ENCODE data around the gene CDCA4.
"Not testable (repeated sequence)": the region's sequence is repeated elsewhere in the genome, so short reads cannot be mapped to it uniquely, and the experiment has no call there.

The CDCA4 gene

DNA sequence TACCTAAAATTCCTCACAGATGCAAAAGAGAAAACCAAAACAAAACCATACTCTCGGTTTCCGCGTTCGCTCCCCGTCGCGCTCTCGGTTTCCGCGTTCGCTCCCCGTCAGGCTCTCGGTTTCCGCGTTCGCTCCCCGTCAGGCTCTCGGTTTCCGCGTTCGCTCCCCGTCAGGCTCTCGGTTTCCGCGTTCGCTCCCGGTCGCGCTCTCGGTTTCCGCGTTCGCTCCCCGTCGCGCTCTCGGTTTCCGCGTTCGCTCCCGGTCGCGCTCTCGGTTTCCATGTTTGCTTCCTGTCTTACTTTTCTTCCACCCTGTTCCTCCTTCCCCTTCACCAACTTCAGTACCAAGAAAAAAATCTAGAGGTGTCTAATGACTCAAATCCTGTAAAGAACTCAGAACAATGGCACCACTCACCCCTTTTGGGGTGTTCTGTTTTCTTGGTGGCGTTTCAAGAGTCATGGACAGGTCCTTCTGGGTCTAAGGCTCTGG, 12.6 kb upstream of the CDCA4 start:
- peak in 3 of 4 experiments; percentile 24 to 48 (median 47) for DNase-seq

DNA sequence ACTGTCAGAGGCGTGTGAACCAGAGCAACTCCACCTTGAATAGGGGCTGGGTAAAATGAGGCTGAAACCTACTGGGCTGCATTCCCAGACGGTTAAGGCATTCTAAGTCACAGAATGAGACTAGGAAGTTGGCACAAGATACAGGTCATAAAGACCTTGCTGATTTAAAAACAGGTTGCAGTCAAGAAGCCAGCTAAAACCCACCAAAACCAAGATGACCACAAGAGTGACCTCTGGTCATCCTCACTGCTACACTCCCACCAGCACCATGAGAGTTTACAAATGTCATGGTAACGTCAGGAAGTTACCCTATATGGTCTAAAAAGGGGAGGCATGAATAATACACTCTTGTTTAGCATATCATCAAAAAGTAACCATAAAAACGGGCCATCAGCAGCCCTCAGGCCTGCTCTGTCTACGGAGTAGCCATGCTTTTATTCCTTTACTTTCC, 11.6 kb upstream of the CDCA4 start:
- peak in 1 of 4 experiments; percentile 55 for DNase-seq

DNA sequence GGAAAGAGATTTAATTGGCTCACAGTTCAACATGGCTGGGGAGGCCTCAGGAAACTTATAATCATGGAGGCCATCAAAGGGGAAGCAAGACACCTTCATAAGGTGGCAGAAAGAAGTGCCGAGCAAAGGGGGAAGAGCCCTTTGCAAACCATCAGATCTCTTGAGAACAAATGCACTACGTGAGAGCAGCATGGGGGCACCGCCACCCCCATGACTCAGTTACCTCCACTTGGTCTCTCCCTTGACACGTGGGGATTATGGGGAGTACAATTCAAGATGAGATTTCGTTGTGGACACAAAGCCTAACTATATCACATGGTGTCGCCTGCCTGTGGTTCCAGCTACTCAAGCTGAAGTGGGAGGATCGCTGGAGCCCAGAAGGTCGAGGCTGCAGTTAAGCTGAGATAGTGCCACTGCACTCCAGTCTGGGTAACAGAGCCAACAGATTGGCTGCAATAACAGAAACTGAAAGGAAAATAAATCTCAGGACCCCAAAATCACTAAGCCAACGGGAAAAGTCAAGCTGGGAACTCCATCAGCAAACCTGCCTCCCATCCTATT, 10.0 kb upstream of the CDCA4 start:
- DNase-seq, result no peak

DNA sequence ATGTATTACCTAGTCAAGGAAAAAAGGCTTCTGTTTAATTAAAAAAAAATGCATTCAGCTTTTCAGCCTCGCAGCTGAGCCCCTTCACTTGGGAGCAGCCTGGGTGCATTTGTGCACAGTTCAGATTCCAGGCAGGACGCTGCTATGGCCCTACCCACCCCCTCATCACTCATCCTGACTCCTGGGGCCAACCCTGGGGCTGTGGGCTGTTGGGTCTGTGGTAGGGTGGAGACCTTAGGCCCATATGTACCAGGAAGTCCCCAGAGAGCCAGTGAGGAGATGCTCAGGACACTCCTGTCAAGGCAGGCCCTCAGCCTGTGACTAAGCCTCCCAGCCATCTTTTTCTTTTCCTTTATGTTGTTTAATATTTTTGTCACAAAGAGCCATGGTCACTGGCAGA, 9.3 kb upstream of the CDCA4 start:
- DNase-seq, result no peak

DNA sequence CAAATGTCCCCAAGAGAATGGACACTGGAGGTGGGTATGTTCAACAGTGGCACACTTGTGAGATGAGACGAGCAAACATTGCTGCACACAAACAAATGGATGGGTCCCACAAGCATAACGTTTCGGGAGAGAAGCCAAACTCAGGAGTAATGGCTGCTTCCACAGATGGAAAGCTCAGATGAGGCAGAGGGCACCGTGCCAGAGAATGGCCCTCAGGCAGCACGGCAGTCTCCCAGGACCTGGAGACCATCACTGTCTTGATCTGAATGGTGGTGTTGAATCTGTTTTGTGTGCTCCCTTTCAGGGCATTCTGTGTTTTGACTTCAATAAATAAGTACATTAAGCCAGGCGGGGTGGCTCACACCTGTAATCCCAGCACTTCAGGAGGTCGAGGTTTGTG, 8.5 kb upstream of the CDCA4 start:
- no peak for DNase-seq

DNA sequence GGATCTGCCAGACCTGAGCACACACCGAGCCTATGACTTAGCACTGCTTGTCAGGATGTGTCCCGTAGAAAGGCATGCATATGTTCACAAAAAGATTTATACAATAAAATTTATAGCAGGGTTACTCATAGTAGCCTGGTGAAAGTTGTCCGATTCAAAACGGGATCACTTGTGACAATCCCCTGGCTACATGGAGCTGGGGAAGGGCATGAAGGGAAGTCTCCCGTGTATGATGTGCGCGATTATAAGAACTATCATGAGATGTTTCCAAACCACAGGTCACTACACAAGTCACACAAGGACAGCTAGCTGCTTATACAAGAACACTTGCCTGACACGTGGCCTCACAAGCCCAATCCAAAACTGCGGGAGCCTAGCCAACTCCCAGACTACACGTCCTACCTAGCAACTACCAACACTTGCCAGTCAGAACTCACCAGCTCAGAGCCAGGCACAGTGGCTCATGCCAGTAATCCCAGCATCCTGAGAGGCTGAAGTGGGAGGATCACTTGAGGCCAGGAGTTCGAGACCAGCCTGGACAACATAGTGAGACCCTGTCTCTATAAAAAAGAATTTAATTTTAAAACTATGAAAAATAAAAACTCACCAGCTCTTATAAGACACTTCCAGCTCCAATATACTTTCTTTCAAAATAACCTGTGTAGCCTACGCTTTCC, 7.5 kb upstream of the CDCA4 start:
- peak in 1 of 4 experiments; percentile 25 for DNase-seq

DNA sequence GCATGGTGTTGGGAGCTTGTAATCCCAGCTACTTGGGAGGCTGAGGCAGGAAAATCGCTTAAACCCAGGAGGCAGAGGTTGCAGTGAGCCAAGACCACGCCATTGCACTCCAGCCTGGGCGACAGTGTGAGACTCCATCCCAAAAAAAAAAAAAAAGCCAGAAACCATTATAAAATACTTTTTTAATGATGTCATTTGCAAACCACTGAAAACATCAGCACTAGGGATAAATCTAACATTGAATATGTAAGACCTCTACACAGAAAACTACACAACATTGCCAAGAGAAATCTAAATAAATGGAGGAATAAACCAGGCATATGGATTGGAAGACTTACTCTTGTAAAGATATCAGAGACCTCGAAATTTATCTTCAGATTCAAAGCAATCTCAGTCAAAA, 6.8 kb upstream of the CDCA4 start:
- DNase-seq, result not testable (repeated sequence)

DNA sequence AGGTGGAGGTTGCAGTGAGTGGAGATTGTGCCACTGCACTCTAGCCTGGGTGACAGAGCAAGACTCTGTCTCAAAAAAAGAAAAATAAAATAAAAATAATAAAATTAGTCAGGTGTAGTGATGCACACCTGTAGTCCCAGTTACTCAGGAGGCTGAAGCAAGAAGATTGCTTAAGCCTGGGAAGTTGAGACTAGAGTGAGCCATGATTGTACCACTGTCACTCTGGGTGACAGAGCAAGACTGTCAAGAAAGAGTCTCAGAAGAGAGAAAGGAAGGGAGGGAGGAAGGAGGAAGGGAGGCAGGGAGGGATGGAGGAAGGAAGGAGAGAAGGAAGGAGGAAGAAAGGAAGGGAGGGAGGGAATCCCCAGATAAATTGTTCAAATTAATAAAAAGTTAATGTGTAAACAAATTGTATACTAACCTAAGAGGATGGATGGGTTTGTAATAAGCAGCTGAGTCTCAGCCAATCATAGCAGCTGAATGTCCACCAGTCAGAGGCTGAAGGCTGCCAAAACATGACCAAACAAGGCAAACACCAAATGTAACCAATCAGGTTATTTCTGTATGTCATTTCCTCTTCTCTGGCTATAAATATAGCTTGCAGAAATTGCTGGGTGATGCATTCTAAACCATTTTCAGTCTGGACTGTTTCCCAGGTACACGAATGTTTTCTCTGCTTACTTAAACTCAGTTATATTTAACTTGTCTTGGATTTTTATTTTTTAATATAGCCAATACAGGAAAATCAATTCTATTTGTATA, 6.1 kb upstream of the CDCA4 start:
- peak; percentile 27 to 52 (median 44) for DNase-seq

DNA sequence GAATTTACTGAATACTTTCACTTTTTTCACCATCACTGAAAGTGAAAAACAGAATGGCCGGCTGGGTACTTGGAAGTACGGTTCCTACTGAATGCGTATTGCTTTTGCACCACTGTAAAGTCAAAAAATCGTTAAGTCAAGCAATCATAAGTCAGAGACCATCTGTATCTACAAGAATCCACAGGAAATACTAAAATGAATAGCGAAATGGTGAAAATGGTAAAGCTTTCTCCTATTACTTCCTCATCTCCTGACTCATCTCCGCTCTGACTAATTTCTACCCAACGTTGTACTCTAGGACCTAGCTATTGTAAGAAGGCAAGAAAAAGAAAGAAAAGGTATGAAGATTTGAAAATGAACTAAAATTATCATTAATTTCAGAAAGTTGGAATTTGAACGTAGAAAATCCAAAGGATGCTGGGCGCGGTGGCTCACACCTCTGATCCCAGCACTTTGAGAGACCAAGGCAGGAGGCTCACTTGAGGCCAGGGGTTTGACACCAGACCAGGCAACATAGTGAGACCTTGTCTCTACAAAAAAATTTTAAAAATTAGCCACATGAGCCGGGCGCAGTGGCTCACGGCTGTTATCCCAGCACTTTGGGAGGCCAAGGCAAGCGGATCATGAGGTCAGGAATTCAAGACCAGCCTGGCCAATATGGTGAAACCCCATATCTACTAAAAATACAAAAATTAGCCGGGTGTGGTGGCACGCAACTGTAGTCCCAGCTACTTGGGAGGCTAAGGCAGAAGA, 5.3 kb upstream of the CDCA4 start:
- DNase-seq, result peak; percentile 44 to 83 (median 68)

DNA sequence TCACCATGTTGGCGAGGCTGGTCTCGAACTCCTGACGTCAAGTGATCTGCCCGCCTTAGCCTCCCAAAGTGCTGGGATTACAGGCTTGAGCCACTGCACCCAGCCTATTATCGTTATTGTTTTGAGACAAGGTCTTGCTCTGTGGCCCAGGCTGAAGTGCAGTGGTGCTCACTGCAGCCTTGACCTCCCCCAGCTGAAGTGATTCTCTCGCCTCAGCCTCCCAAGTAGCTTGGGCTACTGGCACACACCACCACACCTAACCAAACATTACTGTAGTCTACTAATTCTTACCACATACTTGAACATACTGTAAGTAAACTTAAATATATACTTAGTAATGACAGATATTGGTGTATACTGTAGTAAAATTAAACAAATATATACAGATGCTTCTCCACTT, 4.5 kb upstream of the CDCA4 start:
- DNase-seq, result no peak

DNA sequence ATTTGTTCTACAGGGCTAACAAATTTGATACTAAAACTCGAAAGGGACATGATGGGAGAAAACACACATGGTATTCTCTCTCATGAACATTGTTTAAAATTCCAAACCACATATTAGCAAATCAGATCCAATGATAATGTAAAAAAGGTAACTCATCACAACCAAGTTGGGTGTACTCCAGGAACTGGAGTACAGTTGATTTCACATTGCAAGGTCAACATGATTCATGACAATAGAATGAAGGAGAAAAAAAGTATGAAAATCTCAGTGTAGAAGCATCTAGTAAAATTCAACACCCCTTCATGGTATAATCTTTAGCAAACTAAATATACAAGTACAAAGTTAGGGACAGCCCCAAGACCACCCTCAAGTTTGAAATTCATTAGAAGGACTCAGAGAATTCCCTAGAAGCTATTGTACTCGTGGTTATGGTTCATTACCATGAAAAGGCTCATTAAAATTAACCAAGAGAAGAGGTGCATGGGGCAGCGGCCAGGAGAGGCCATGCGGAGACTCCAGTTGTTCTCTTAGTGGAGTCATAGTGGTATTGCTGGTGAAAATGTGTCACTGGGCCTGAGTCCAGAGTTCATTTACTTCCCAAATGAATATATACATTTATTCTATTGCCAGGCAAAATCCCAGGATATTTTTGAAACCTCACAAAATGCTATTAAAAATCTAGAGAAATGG, 3.1 kb upstream of the CDCA4 start:
- peak in 3 of 4 experiments; percentile 33 to 41 (median 35) for DNase-seq

DNA sequence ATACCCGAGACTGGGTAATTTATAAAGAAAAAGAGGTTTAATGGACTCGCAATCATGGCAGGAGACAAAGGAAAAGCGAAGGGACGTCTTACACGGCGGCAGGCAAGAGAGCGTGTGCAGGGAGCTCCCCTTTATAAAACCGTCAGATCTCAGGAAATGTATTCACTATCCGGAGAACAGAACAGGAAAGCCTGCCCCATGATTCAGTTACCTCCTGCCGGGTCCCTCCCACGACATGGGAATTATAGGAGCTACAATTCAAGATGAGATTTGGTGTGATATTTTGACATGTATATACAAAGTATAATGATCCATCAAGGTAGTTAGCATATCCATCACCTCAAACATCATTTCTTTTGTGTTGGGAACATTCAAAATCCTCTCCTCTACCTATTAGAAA, 2.3 kb upstream of the CDCA4 start:
- peak in 2 of 4 experiments; percentile 29 to 39 for DNase-seq

DNA sequence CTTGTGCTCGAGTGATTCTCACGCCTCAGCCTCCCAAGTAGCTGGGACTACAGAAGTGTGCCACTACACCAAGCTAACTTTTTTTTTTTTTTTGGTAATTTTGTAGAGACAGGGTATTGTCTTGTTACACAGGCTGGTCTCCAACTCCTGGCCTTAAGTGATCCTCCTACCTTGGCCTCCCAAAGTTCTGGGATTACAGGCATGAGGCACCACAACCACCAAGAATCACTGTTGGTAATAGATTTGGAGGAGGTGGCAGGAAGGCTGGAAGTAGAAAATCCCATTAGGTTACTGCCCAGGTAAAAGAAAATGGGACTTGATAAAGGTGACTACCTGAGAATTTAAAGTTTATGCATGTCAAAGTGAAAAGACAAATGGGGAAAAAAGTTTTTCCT, 1.4 kb upstream of the CDCA4 start:
- DNase-seq, result no peak

DNA sequence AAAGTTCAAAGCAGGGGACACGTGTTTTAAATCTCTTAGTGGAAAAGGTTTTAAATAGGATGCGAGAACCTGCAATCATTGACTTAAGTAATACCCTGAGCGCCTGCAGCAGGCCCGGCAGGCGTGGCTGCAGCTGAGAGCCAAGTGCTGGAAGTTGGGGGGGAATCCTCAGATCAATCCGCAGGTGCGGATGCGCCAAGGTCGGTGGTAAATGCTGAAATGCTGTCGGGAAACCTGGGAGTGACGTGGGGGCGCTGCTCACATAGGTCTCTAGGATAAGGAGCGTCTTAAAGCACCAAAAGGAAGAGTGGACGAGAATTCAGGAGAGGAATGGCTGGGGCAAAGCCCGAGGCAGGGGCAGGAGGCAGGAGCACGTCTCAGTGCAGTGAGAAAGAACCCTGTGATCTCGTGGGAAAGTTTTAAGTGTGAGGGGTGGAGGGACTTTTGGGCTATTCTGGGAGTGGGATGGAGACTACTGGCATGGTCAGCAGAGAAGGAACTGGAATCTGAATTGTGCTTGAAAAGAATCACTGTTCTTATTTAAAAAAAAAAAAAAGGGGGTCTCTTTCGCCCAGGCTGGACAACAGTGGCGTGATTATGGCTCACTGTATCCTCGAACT, 883 bp upstream of the CDCA4 start:
- DNase-seq, result peak; percentile 22 to 46 (median 29)

DNA sequence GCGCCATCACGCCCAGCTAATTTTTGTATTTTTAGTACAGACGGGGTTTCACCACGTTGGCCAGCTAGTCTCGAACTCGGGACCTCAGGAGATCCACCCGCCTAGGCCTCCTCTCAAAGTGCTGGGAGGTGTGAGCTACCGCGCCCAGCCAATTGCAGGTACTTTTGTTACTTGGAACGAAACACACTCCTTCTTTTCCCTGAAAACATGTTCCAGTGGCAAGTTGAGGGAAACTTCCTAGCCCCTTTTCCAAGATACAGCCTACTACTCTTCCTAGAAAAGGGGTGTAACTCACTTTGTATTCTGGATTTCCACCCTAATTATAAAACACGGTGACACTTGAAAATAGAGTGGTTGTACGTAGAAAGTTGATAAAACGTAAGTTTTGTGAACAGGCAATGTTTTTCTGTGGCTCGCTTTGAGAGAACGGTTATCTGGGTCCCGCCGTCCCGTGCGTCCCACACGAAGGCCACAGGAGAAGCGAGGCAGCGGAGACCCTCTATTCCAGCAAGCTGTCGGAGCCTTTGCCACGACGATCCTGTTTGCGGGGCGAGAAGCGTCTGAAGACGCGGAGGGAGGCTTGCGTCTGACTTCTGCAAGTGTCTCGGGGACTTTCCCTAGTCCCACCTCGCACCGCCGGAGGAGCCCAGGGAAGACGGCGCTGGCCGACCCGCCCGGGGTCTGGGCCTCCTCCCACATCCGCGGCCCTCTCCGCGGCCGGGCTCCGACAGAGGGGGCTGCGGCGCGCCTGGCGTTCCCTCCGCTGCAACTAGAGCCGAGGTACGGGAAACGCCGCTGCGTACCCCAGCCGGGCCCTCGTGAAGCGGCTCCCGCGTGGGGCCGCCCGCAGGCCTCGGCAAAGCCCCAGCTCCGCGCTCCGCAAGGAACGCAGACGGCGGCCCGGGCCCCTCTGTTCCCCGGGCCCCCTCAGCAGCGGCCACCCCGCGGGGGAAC, 745 bp downstream of the CDCA4 start:
- peak; percentile 59 to 76 (median 71) for DNase-seq

DNA sequence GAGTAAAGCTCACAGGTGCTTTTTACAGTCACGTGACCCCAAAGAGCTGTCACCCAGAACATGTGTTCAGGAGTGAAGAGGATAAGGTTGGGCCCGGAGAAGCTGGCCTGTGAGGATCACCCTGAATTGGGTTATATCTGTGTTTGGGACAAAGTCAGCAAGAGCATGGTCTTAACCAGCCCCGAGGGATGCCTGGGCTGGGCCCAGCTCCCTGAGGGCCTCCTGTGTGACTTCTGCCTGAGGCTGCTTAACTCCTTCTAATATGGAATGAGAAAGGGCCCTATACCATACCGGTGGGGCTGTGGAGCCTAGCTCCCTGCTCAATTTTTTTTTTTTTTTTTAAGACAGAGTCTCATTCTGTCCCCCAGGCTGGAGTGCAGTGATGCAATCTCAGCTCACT, 2.5 kb downstream of the CDCA4 start:
- no peak for DNase-seq

DNA sequence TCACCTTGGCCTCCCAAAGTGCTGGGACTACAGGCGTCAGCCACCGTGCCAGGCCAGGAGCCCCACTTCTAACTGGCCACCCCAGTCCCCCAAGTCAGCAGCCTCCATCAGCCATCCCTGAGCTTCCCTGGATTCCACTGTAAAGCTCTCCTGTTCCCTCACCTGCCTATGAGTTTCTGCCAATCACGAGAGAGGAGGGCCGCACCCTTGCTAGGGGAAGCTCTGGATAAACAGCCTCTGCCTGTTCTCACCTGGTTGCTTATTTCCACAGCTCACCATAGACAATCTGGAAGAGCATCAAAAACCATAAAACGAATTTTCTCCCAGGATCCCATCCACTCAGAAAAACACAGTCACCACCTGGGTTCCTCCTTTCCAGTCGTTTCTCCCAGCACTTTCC, 5.0 kb downstream of the CDCA4 start:
- no peak for DNase-seq

DNA sequence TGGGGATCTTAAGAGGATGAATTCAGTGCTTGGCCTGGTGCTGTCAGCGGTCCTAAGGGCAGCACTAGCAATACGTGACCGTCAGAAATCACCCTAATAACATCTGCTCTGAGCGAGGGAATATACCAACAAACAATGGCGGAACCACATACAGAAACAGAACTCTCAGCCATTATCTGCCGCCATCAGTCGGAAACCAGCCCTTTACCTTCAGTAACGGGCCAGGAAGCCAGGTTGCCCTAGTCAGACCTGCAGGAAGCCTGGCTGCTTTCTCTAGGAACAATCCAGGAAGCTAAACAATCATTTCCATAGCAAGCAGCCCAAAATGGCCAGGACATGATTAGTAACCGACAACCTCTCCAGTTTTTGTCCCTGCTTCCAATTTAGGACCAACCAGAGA, 5.6 kb downstream of the CDCA4 start:
- no peak for DNase-seq

DNA sequence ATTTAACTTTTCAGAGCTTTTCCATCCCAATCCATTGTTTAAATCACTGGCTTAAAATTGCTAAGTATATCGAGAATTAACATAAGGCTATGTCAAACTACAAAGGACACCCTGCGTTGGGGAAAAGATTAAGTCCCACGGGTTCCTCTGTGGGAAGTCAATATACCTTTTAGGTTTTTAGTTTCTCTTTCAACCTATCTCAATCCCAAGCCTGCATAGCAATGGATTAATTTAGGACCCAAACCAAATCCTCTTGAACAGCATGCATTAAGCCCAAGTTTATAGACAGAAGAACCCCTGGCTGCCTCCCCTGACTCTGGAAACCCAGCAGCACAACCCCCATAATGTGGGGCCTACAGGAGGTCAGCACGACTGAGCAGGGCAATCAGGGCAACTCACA, 6.3 kb downstream of the CDCA4 start:
- no peak for DNase-seq

DNA sequence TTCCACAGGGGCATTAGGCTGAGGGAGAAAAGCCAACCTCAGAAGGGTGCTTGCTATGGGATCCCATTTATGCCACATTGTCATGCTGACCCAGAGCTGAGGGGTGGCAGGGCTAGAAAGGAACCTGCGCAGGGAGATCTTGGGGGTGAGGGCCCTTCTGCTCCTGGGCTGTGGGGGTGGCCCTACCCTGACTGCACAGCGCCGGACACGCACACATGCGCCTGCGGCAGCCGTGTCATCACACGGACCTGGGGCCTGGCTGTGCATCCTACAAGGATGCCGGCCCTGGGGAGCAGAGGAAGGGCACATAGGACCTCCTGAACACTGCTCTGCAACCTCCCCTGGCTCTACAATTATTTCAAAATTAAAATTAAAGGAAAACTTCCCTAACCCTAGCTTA, 6.9 kb downstream of the CDCA4 start:
- DNase-seq, result no peak

All from suppressor macrophage (primary cell).